ENCODE results near the gene SHH.

DNA sequence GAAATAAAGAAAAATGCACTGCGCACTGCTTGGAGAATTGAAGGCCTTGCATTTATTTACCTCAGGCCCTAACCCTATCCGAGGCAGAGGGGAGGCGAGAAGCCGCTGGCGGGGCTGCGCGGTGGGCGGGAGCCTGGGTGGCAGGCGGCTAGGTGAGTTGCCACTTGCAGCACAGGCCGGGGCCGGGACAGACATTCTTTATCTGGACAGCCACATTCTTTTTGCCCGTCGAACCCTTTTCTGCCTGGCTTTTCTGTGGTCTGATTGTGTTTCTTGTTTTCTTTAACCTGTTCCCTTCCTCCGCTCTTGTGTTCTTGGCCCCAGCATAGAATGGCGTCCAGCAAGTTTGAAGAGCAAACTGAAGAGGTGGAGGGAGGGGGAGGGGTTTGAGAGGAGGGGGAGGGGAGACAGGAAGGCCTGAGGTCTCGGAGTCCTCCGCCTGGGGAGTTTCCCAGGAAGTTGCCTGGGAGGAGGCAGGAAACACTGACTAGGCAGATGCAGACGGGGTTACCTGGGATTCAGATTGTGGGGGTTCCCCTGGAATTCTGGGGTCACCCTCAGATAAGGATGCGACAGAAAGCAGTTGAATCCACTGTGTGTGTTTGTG is 5.1 kb downstream of the SHH start:
- TF ChIP-seq ZNF274 (IDR thresholded peaks at IDR 0.05; ENCODE audit: low read depth, low read length) (no peak), YY1 (IDR thresholded peaks at IDR 0.05; ENCODE audit: insufficient read depth, insufficient read length) (no peak), SUZ12 (IDR thresholded peaks at IDR 0.05; ENCODE audit: extremely low read depth, insufficient read depth, insufficient read length) (no peak)
